Activated T-helper 1 cell treated with anti-CD3 and anti-CD28 coated beads, Interleukin-2, amount 50 U/mL, for 16 hours (primary cell): ENCODE data around the gene ANO2.
"Not testable (repeated sequence)": the region's sequence is repeated elsewhere in the genome, so short reads cannot be mapped to it uniquely, and the experiment has no call there.

ENCODE experiments used
- DNase-seq, 2 donors: peaks; one replicate each; pipeline ENCODE4 v3.0.0-alpha.2; 2020; ENCODE audit warnings: low read depth in 1 of 2, low spot score in 1 of 2

The ANO2 gene

GRCh38 chr12:5830111-5830510, 114.9 kb downstream of the ANO2 start:
- DNase-seq, result no peak

GRCh38 chr12:5827591-5827990, 117.5 kb downstream of the ANO2 start:
- no peak for DNase-seq

GRCh38 chr12:5825761-5826160, 119.3 kb downstream of the ANO2 start:
- not testable (repeated sequence) for DNase-seq

GRCh38 chr12:5818877-5819276, 126.2 kb downstream of the ANO2 start:
- DNase-seq, result not testable (repeated sequence)

GRCh38 chr12:5817246-5817645, 127.8 kb downstream of the ANO2 start:
- DNase-seq, result no peak

- DNase-seq, result no peak
Measured at GRCh38 chr12:5809586-5809985, 135.5 kb downstream of the ANO2 start.

- DNase-seq, result no peak
Measured at GRCh38 chr12:5808981-5809380, 136.1 kb downstream of the ANO2 start.

- DNase-seq, result no peak
Measured at GRCh38 chr12:5807514-5808219, 137.4 kb downstream of the ANO2 start.

- DNase-seq, result no peak
Measured at GRCh38 chr12:5807090-5807414, 138.0 kb downstream of the ANO2 start.

- DNase-seq, result no peak
Measured at GRCh38 chr12:5806371-5807089, 138.5 kb downstream of the ANO2 start.

GRCh38 chr12:5803532-5803931, 141.5 kb downstream of the ANO2 start:
- no peak for DNase-seq

GRCh38 chr12:5798242-5799015, 146.6 kb downstream of the ANO2 start:
- no peak for DNase-seq

GRCh38 chr12:5797661-5798060, 147.4 kb downstream of the ANO2 start:
- no peak for DNase-seq

GRCh38 chr12:5796959-5797225, 148.2 kb downstream of the ANO2 start:
- no peak for DNase-seq

GRCh38 chr12:5796171-5796958, 148.7 kb downstream of the ANO2 start:
- DNase-seq, result no peak

GRCh38 chr12:5794156-5794555, 150.9 kb downstream of the ANO2 start:
- no peak for DNase-seq

- DNase-seq, result no peak
Measured at GRCh38 chr12:5792343-5792742, 152.7 kb downstream of the ANO2 start.

- DNase-seq, result no peak
Measured at GRCh38 chr12:5789469-5789968, 155.5 kb downstream of the ANO2 start.

GRCh38 chr12:5787828-5788227, 157.2 kb downstream of the ANO2 start:
- no peak for DNase-seq

GRCh38 chr12:5785601-5786000, 159.5 kb downstream of the ANO2 start:
- no peak for DNase-seq

GRCh38 chr12:5784462-5785130, 160.5 kb downstream of the ANO2 start:
- no peak for DNase-seq
